ENCODE data around the gene ROPN1B.
"Not testable (repeated sequence)": the region's sequence is repeated elsewhere in the genome, so short reads cannot be mapped to it uniquely, and the experiment has no call there.

Gene ROPN1B

DNA sequence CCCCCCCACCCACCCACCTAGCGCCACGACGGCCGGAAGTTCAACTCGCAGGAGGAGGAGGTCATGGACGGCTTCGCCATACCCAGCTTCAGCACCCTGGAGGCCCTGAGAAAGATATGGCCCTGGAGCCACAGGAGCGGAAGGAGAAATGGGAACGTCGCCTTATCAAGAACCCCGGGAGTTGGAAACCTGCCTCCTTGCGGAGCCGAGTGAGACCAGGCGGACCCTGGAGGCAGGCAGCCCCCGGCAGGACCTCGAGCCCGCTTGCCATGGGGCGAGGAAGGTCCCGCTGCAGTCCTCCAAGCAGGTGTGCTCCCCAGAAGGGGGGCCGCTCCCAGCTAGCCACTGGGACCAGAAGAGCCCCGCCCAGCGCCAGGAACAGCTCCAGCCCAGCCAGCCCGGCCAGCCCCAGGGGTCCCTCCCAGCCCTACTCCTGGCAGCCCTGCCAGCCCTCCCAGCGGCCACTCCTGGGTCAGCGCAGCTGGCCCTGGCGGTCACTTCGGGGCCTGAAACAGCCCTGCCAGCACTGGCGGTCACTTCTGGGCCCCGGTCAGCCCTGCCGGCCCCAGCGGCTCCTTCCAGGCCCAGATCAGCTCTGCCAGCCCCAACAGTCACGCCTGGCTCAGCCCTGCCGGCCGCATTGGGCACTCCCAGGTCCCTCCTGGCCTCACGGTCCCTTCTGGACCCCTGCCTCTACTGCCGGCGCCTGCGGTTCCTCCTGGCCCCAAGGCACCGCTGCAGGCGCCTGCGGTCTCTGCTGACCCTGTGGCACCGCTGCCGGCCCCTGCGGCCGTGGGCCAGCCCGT is 10.3 kb upstream of the ROPN1B start:
- FAIRE-seq: no peak

DNA sequence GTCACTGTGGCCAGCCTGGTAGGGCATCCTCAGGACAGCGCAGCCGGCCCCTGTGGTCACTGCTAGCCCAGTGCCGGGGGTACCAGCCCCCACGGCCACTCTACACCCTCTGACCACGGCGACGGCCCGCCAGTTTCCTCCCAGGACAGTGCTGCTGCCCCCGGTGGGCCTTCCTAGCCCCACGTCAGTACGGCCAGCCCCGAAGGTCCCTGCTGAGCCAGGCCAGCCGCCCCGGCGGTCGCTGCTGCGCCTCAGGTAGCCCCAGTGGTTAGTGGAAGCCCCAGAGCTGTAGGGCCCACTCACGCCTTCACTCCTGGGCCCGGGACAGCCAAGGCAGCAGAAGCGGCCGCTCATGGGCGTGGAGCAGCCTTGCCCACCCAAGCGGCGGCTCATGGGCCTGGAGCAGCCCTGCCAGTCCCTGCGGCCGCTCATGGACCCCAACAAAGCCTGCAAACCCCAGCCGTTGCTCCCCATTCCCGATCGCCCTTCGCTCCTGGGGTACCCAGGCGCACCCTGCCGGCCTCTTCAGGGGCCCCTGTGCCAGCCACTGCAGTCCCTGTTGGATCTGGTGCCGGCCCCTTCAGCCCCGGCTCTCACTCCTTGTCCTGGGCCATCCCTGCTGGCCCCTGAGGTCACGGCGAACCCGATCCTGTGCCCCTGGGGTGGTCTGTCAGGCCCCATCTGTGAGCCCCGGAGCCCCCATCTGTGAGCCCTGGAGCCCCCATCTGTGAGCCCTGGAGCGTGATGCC is 9.5 kb upstream of the ROPN1B start:
- FAIRE-seq: no peak

DNA sequence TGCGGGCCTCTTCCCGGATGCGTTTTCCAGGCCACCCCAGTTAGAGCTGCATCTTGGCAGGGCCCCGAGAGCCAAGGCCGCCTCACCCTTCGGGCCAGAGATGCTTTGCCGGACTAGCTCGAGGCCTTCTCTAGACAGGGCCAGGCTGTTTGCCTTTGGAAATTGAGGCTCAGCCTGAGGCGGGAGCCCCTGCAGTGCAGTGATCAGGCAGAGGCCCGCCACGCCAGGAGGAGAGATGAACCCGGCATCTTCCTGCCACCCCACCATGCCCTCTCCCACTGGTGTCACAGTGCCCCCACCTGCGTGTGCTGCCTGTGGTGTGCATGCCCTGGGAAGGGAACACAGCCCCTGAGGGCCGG is 8.9 kb upstream of the ROPN1B start:
- FAIRE-seq: no peak

DNA sequence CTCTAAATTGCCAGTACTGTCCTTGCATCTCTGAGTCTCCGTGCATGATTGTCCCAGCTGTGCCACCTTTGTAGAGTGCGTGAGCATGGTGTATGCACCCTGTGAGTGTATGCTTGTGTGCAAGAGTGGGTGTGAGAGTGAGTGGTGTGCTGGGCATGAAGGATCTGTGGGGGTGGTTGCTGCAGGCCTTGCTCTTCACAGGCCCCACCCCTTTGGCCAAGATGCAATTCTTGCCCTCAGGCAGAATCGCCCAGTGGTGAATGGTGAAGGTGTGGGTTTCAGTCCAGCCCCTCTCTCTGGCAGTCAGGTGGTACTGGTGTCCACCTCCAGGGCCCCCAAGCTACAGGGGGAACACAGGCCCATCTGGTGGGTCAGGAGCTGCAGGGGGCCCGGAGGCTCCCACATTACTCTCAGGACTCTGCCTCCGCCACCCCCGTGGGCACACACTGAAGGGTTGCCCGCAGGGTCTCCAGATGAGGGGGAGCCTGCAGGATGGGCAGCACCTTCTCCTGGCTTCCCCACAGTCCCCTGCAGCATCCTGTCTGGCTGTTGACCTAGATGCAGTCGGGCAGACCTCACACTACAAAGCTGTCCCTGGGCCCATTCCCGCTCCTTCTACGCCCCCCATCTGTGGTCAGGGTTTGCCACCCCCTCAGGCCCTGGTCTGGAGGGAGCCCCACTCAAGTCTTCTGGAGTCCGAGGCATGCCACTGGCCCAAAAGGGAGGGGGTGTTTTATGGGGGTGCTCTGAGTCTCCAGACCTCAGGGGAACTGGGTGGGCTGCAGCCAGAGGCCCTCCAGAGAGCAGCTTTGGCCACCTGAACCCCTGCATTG is 8.3 kb upstream of the ROPN1B start:
- no peak for FAIRE-seq

DNA sequence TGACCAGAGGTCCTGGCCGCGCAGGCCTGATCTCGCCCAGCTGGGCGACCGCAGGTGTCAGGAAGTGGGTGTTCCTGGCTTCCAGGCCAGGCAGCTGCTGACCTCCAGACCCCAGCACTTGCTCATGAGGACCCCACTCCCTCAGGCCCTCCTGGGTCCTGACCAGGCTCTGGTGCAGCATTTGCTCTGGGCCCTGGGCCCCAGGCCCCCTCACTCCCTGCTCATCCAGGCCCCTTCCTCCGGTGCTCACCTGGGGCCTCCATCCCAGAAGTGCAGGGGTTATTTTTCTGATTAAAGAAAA is 7.7 kb upstream of the ROPN1B start:
- FAIRE-seq: no peak

DNA sequence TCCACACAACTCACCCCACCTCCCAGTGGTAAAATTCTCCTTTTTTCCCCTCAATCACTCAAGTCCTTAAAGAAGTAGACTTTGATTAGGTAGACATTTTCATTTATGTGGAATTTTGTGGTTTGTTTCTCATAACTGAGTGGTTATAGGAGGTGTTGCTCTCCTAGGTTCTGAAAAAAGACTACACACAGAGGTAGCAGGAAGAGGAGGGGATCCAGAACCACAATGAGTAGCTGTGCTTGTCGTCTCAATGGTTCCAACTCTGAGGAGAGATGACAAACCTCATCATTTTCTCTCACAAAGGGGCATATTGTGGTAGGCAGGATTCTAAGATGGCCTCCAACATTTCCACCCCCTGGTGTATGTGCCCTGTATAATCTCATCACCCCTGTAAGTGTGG is 5.1 kb upstream of the ROPN1B start:
- not testable (repeated sequence) for FAIRE-seq

DNA sequence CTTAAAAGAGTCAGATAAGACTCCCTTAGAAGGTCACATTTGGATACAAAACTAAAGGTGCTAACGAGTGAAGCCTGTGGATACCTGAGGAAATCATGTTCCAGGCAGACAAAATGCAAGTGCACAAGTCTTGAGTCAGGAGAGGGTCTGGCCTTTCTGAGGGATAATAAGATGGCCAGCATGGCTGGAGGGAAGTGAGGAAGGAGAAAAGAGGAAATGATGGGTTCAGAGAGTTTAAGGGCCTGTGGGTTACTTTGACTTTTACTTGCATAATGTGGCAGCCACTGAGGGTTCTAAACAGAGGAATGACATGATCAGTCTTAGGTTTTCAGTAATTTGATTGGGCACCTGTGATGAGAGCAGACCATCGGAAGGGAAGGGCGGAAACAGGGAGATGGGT is 3.5 kb upstream of the ROPN1B start:
- no peak for FAIRE-seq

DNA sequence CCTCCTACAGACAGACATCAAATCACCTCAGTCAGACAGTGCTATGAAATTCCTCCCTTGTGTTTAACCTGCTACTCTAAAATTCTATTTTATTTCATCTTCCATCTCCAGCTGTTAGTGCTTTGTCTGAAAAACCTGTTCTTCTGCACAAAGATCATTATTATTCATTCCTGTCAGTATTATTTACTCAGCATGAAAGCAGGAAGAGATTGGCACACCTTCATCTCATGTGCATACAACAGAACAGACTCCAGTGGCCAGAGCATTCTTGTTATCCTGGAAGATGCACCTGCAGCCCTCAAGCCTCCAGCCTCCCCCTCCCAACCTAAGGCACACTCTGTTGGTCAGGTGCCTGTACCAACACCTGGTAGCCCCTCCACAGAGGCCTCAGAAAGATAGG is 1.8 kb upstream of the ROPN1B start:
- FAIRE-seq: no peak

DNA sequence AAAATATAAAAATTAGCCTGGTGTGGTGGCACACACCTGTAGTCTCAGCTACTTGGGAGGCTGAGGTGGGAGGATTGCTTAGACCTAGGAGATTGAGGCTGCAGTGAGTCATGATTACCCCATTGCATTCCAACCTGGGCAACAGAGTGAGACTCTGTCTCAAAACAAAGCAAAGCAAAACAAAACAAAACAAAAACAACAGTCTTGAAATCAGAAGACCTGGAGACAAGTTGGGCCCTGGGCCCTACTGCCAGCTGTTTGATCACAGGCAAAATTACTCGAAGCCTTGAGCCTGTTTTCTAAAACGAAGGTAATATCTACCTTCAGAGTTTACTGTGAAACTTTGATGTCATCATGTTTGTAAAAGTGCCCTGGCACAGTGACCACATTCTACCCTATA is 857 bp upstream of the ROPN1B start:
- not testable (repeated sequence) for FAIRE-seq

DNA sequence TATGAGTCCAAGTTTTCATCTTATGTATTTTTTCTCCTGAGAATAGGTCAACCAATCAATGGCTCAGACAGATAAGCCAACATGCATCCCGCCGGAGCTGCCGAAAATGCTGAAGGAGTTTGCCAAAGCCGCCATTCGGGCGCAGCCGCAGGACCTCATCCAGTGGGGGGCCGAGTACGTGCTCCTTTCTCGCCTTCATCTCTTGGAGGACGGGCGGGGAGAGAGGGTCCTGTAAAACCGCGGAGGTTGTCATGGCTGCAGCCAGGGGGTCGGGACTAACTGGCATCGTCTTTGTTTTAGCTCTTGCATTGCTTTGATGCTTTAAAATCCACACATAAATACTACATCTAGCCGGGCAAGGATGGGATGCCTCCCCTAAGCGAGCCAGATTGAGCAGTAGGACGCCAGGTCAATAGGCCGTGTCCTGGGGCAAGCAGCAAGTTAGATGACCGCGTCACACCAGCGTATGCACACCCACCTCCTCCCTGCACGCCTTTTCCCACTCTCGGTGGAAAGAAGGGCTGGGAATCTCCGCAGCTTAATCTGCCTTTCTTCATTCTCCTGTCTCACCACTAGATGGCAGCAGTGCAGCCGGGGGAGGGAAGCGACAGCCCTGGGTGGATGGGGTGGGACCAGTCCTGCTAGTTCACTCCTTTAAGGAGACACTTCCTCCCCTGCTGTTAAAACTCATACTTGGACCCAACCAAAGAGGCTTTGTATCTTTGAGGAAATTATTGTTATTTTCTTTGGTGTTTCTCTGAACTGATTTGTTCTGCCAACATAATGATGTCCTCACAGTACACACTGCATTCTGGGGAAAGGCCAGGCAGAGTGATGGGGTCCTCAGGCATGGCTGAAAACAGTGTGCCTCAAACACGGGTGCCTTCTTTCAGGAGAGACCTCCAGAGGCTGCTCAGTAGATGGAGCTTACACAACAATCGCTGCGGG is 3.3 kb downstream of the ROPN1B start:
- FAIRE-seq: peak; percentile 19

DNA sequence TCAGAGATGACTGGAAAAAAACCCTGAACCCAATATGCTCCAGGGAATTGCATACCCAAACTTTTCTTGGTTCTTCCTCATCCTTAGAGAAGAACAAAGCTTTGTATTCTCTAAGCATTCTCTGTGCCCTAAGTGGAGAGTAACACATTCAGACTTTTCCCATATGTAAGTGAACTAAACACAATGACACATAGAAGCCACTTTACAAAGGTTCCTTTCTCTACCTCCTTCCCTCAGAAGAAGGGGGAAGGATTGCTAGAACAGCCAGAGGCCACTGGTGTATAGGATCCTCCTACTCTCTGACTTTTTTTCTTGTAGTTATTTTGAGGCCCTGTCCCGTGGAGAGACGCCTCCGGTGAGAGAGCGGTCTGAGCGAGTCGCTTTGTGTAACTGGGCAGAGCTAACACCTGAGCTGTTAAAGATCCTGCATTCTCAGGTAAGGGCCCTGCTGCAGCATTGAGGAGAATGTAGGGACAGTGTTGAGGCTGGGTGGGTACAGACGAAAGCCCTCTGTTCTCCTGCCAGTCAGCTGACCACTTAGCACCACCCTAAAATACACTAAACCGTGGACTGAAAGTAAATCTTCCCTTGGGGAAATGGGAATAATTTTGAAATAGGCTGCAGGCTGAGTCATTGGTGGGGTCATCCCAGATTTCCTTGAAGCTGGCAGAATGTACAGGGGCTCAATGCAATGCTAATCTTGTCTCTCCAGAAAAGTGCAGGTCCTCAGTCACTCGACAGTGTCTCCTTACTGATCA is 6.4 kb downstream of the ROPN1B start:
- not testable (repeated sequence) for FAIRE-seq

DNA sequence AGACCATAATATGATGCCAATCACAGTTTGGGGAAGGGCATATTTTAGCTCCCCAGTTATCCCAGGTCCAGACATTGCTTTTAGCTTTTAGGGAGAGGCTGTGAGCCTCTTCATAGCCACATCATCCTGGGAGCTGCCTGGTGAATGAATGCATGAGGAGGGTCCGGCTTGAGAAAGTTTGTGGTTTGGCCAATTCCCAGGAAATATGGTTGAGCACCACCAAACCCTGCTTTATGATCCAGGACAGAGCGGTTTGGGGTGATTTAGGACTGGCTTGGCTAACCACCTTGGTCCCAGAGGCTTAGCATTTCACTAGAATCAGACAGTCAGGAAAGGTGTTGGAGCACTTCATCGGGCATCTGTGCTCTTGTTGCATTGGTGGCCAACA is 7.0 kb downstream of the ROPN1B start:
- not testable (repeated sequence) for FAIRE-seq

DNA sequence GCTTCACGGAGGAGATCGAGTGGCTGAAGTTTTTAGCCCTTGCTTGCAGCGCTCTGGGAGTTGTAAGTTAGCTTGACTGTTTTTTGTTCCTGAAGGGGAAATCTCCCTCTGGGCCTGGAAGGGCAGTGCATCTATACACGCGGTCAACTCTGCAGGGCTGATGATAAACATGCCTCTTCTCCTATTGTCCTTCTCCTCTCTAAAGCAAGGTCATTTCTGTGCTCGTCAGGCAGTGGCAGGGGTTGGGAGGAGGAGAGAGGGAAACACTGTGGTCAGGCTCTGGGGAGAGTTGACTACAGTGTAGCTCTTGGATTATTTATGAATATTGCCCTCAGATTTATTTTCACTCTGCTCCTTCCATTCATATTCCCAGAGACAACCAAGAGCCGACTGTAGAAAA is 8.1 kb downstream of the ROPN1B start:
- not testable (repeated sequence) for FAIRE-seq

DNA sequence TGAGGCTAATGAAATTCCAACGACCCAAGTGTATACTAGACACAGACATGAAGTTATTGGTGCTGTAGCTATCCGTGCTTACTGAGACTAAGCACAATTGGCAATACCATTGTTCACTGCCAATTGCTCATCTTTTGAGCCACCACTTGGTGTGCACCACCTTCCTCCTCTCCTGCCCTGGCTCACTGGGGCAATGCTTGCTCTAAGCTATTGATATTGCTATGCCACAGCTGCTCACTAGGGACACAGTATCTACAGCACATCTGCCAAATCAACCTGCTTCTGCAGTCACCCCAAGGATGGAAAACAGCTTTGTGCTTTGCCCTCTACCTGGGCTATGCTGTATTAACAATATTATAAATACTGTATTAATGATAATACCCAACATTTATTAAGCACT is 16.0 kb downstream of the ROPN1B start:
- not testable (repeated sequence) for FAIRE-seq

DNA sequence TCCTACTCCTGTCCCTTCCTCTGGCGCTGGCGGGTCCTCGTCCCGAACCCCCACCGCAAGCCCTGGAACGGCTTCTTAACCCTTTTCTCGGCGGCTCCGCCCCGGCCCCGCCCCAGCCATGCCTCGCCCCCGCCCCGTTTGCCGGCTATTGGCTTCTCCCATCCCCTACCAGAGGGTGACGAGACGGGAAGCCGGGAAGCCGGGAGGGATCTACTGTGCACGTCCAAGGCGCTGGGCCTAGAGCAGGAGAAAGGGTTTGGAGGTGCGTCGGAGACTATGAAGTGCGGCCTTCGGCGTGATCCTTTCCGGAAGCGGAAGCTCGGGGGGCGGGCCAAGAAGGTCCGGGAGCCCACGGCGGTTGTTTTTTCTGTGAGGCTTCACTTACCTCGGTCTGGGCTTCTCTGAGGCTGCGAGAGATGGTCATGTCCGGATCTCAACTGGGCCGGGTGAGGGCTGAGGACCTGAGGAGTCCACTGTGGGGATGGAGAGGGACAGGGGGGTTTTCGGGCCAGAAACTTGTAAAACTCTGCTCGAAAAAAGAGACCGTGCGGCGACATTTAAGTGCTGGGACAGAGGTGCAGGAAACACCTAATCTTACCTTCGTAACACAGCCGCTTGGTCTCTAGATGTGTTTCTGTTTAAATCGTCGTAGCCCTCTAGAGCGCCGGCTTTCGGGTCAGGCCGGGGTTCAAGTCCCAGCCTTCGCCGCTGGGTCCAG is 21.4 kb downstream of the ROPN1B start:
- no peak for FAIRE-seq

DNA sequence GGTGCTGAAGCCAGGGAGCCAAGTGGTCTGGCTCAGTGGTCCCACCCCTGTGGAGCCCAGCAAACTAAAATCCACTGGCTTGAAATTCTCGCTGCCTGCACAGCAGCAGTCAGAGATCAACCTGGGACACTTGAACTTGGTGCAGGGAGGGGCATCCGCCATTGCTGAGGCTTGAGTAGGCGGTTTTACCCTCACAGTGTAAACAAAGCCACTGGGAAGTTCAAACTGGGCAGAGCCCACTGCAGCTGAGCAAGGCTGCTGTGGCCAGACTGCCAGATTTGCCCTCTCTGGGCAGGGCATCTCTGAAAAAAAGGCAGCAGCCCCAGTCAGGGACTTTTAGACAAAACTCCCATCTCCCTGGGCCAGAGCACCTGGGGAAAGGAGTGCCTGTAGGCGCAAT is 27.8 kb downstream of the ROPN1B start:
- not testable (repeated sequence) for FAIRE-seq

DNA sequence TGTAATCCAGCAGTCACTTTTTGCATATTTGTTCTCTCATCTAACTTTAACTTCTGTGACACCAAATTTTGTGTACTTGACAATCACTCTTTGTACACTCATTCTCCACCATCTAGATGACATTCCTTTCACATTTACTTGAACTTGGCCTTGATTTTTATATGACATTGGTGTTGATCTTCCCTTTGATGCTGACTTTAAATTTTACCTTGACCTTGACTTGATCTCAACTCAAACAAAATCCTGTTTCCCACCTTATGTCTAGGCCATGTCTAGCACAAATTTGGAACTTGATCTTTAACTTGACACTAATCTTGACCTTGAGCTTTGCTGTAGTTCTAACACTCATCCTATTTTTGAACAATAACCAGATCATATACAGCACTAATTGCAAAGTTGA is 33.2 kb downstream of the ROPN1B start:
- no peak for FAIRE-seq

DNA sequence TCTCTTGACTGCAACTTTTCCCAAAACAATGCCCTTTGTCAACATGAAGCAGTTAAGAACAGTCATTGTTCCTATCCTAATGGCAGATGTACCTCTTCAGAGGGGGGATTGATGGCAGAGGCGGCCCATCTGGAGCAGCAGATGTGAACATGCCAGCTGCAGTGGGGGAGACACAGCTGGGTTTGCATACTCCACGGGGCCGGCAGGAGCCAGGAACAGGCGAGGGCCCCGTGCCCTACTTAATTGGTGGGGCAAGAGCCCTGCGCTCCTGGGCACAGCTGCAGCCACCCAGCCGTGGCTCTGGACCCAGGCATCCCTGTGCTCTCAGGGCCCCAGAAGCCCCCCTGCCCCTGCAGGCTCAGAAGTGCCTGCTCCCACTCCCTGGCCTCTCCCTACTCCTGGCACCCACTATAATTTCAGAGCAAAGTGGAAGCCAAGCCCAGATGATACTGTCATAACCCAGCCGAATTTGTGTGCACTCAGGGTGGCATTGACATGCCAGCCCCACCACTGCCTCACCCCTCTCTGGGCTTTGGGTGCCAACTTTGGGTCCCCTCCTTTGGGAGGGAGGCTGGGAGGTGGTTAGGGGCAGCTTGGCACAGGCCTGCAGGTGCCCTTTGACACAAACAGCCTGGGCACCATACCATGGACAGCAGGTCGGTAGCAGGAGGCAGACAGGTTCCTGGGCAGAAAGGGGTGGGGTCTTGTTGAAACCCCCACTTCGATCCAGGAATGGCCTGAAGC is 34.6 kb downstream of the ROPN1B start:
- FAIRE-seq: no peak

DNA sequence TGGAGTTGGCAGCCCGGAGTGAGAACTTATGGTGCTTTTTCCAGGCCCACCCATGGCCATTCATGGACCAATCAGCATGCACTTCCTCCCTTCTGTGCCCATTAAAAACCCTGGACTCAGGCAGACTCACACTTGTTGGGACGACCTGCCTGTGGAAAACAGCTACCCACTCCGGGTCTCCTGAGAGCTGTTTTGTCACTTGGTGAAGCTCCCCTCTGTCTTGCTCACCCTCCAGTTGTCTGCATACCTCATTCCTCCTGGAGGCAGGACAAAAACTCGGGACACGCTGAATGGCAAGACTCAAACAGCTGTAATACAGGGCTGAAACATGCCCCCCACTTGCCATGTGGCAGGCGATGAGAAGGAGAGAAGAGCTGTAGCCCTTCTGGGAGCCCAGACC is 35.2 kb downstream of the ROPN1B start:
- FAIRE-seq: no peak

DNA sequence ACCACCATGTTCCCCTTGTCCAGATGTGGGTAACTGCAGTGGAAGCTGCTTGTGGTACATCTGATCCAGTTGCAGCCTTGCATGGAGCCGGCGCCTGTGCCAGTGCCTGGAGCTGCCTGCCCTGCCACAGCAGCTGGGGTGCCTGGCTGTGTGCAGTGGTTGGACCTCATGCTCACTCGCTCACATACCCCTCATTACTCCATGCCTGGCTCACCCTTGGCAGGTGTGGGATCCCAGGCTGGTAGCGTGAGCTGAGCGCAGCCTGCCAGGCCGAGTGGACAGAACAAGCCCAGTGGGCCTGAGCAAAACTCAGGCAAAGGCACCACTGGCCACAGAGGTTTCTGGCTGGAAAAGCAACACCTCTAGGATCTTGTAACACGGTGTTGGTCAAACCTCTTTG is 35.7 kb downstream of the ROPN1B start:
- no peak for FAIRE-seq

Measured in G401.6 (cell line).